ENCODE data around the gene WNT5A. TPM values are rescaled to one million over a fixed set of nuclear protein-coding genes. Genes with fewer than 3 reads are reported as not detected.

Gene WNT5A
- total and polyA plus RNA-seq, 2 donors (not counting 3 experiments of a cell fraction or from before 2014, with no cell fraction given), result 0.08 to 0.33 TPM

- Histone ChIP-seq H2AFZ (ENCODE audit: low read depth, low read length) (no peak overlapping the region), H3K9me1 (replicated peaks; ENCODE audit: control insufficient read depth, extremely low read depth, insufficient read depth, low read length) (no peaks in the 10 kb centered on the region), H4K20me1 (replicated peaks; ENCODE audit: control insufficient read depth, extremely low read depth, insufficient read depth, low read length) (no peaks in the 10 kb centered on the region), H3K9ac (replicated peaks; ENCODE audit: extremely low read depth, insufficient read depth, low read length) (no peak overlapping the region), H3K27me3 (ENCODE audit: control insufficient read depth in 2 of 2, insufficient read depth in 2 of 2, low read length in 2 of 2) (peaks cover 76 to 88% of the 10 kb centered on the region in 2 experiments), H3K4me3 (replicated peaks in 1 of 3; ENCODE audit: insufficient read depth in 1 of 3, low read depth in 1 of 3, low read length in 3 of 3) (no peak overlapping the region), H3K36me3 (ENCODE audit: control insufficient read depth in 2 of 2, extremely low read depth in 1 of 2, insufficient read depth in 2 of 2, low read length in 2 of 2) (no peaks in the 10 kb centered on the region), H3K4me2 (ENCODE audit: insufficient read depth, low read length) (no peak overlapping the region), H3K79me2 (ENCODE audit: control insufficient read depth, insufficient read depth, low read length) (no peaks in the 10 kb centered on the region), H3K4me1 (ENCODE audit: control insufficient read depth, extremely low read depth, insufficient read depth, low read length) (peaks cover 14% of the 10 kb centered on the region), H3K9me3 (replicated peaks; ENCODE audit: control insufficient read depth, insufficient read depth, low read length) (no peaks in the 10 kb centered on the region), H3K27ac (ENCODE audit: insufficient read depth, low read depth, low read length) (no peak overlapping the region)
- no TSS peak for BruUV-seq (replicated peaks)
- intact Hi-C loops (cut with micrococcal nuclease), result loop anchor here (2.0 kb wide), 1 partner anchor 629 kb away; no protein-coding TSS in a partner anchor
- dilution Hi-C loops (cut with MboI; ENCODE audit: extremely low pct_ligation_motif_present, low sequenced_read_pairs), result no loop called here
- no peak for FAIRE-seq
- CTCF ChIA-PET, result interaction anchor here (0.7 to 5.8 kb wide), 10 partner anchors 150 to 1012 kb away, joined by 3 to 98 read pairs (median 8); no protein-coding TSS in a partner anchor
- TF ChIP-seq POLR2AphosphoS5 (IDR thresholded peaks at IDR 0.05; ENCODE audit: insufficient read depth, low read depth, low read length) (no peak), MAX (IDR thresholded peaks at IDR 0.05; ENCODE audit: insufficient read depth, insufficient read length) (no peak), EZH2 (IDR thresholded peaks at IDR 0.05; ENCODE audit: borderline replicate concordance, low read depth, low read length, severe bottlenecking) (peak; percentile 52), CTCF (IDR thresholded peaks at IDR 0.05; ENCODE audit: extremely low read depth in 1 of 2, insufficient read depth in 1 of 2, low read depth in 1 of 2, low read length in 2 of 2) (no peak)
- POLR2A ChIA-PET, result no interaction called here
- no peak for DNase-seq (ENCODE audit: low read depth, low spot score)
Observed at GRCh38 chr3:55484191-55484689, 2.9 kb downstream of the WNT5A start.

All from endothelial cell of umbilical vein (primary cell).